ENCODE measurements around the gene FGFR3. TPM values are rescaled to one million over a fixed set of nuclear protein-coding genes. Genes with fewer than 3 reads are reported as not detected.

FGFR3 gene
- total and polyA plus RNA-seq, 4 experiments from 2014 or later = 0.53 to 0.67 TPM; not detected in 2

GRCh38 chr4:1766106-1767060 is 26.7 kb upstream of the FGFR3 start:
- no peaks in the 10 kb centered on the region for H3K36me3 ChIP-seq (ENCODE audit: insufficient read depth, low read length)
- H3K4me1 Mint-ChIP-seq = peaks cover 0 to 4% (median 0%) of the 10 kb centered on the region in 4 donors
- H3K4me3 Mint-ChIP-seq = peak overlapping the region in 1 of 8 donors; percentile 21
- intact Hi-C loops (cut with micrococcal nuclease) = no loop called here
- H3K9me3 ChIP-seq (ENCODE audit: control insufficient read depth in 1 of 2, low read length in 2 of 2) = no peaks in the 10 kb centered on the region
- no peaks in the 10 kb centered on the region for H3K36me3 Mint-ChIP-seq
- H3K4me3 ChIP-seq (ENCODE audit: low read length in 2 of 2) = no peak overlapping the region
- H3K27ac ChIP-seq (ENCODE audit: low read depth, low read length) = no peak overlapping the region
- peaks cover 4% of the 10 kb centered on the region for H3K27me3 ChIP-seq (ENCODE audit: insufficient read depth, low read length)
- ChIA-PET POLR2A (ENCODE audit: partially characterized antibody) (no interaction called here), CTCF (ENCODE audit: partially characterized antibody) (no interaction called here)
- no peaks in the 10 kb centered on the region for H3K4me1 ChIP-seq (ENCODE audit: insufficient read depth, low read length)
- no peak for DNase-seq
- H3K27ac Mint-ChIP-seq = no peak overlapping the region
- H3K9me3 Mint-ChIP-seq = no peaks in the 10 kb centered on the region
- peaks cover 6 to 10% of the 10 kb centered on the region in 2 donors for H3K27me3 Mint-ChIP-seq

DNA sequence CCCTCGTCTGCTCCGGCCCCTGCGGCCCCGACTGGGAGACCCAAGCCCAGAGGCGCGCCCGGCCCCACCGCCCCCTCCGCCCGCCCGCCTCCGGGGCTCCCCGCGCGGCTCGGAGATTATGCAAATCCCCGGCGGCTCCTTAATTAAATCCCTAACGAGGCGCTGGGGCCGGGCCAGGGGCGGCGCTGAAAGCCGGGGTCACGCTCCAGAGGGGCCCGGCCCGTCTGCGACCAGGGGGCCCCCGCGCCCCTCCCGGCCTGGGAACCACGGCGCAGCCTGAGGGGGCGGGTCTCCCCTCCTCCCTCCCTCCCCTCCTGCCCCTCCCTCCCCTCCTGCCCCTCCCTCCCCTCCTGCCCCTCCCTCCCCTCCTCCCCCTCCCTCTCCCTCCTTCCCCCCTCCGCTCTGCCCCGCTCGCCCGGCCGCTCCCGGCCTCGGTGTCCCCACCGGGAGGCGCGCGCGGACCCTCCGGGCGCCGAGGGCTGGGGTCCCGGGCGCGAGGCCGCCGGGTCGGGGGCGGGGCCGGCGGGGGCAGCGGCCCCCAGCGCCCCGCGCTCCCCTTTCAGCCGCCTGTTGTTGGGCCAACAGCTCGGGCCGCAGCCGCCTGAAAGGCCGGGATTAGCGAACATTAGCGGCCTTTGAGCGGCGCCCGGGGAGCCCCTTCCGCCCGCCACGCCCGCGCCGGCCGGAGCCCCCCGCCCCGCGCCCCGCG is 25.9 kb upstream of the FGFR3 start:
- no peaks in the 10 kb centered on the region for H3K9me3 ChIP-seq (ENCODE audit: control insufficient read depth in 1 of 2, low read length in 2 of 2)
- H3K36me3 ChIP-seq (ENCODE audit: insufficient read depth, low read length) = no peaks in the 10 kb centered on the region
- ChIA-PET POLR2A (ENCODE audit: partially characterized antibody) (no interaction called here), CTCF (ENCODE audit: partially characterized antibody) (no interaction called here)
- intact Hi-C loops (cut with micrococcal nuclease) = no loop called here
- H3K4me1 ChIP-seq (ENCODE audit: insufficient read depth, low read length) = no peaks in the 10 kb centered on the region
- H3K4me3 Mint-ChIP-seq = no peak overlapping the region
- H3K27ac ChIP-seq (ENCODE audit: low read depth, low read length) = no peak overlapping the region
- peaks cover 6 to 10% of the 10 kb centered on the region in 2 donors for H3K27me3 Mint-ChIP-seq
- no peak overlapping the region for H3K4me3 ChIP-seq (ENCODE audit: low read length in 2 of 2)
- no peaks in the 10 kb centered on the region for H3K9me3 Mint-ChIP-seq
- peaks cover 4% of the 10 kb centered on the region for H3K27me3 ChIP-seq (ENCODE audit: insufficient read depth, low read length)
- no peak overlapping the region for H3K27ac Mint-ChIP-seq
- H3K36me3 Mint-ChIP-seq = no peaks in the 10 kb centered on the region
- peaks cover 0 to 4% (median under 1%) of the 10 kb centered on the region in 4 donors for H3K4me1 Mint-ChIP-seq
- no peak for DNase-seq

DNA sequence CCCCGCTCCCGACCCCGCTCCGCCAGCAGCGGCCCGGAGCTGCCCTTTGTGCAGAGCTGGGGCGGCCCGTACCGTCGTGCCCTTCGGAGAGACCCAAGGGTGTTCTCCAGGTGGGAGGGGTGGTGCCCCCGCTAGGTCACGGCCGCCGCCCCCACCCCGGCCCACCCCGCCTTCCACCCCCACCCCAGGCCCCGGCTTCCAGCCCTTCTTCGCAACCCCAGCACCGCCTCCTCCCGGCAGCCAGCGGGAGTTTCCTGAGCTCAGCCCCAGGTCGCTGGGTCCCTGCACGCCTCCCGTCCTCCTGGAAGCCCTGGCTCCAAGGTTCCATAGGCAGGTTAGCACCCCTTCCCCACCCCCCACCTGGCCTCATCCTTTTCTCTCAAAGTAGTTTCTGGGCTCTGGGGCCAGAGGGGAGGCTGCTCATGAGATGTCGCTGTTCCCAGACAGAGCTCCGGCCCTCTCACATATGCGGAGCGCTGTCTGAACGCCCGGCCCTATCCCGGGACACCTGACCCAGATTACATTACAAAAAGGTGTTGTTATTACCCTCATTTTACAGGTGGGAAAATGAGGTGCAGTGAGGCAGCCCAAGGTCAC is 25.2 kb upstream of the FGFR3 start:
- Histone ChIP-seq H3K36me3 (ENCODE audit: insufficient read depth, low read length) (no peaks in the 10 kb centered on the region), H3K4me3 (ENCODE audit: low read length in 2 of 2) (no peak overlapping the region), H3K9me3 (ENCODE audit: control insufficient read depth in 1 of 2, low read length in 2 of 2) (no peaks in the 10 kb centered on the region), H3K27me3 (ENCODE audit: insufficient read depth, low read length) (peaks cover 4% of the 10 kb centered on the region), H3K27ac (ENCODE audit: low read depth, low read length) (no peak overlapping the region), H3K4me1 (ENCODE audit: insufficient read depth, low read length) (no peaks in the 10 kb centered on the region)
- ChIA-PET POLR2A (ENCODE audit: partially characterized antibody) (no interaction called here), CTCF (ENCODE audit: partially characterized antibody) (no interaction called here)
- DNase-seq = no peak
- peaks cover 6 to 8% of the 10 kb centered on the region in 2 donors for H3K27me3 Mint-ChIP-seq
- intact Hi-C loops (cut with micrococcal nuclease) = no loop called here
- peaks cover 0 to 4% (median under 1%) of the 10 kb centered on the region in 4 donors for H3K4me1 Mint-ChIP-seq
- H3K27ac Mint-ChIP-seq = no peak overlapping the region
- no peaks in the 10 kb centered on the region for H3K9me3 Mint-ChIP-seq
- H3K36me3 Mint-ChIP-seq = no peaks in the 10 kb centered on the region
- peak overlapping the region in 6 of 8 donors; percentile 40 to 81 (median 66) for H3K4me3 Mint-ChIP-seq

- Mint-ChIP-seq H3K36me3 (no peaks in the 10 kb centered on the region), H3K4me1 (peaks cover 0 to 4% (median under 1%) of the 10 kb centered on the region in 4 donors), H3K4me3 (peak overlapping the region; percentile 40 to 87 (median 66)), H3K27me3 (peaks cover 6 to 8% of the 10 kb centered on the region in 2 donors), H3K27ac (peak overlapping the region in 1 of 7 donors; percentile 73), H3K9me3 (no peaks in the 10 kb centered on the region)
- Histone ChIP-seq H3K36me3 (ENCODE audit: insufficient read depth, low read length) (no peaks in the 10 kb centered on the region), H3K27me3 (ENCODE audit: insufficient read depth, low read length) (peaks cover 4% of the 10 kb centered on the region), H3K27ac (ENCODE audit: low read depth, low read length) (no peak overlapping the region), H3K9me3 (ENCODE audit: control insufficient read depth in 1 of 2, low read length in 2 of 2) (no peaks in the 10 kb centered on the region), H3K4me1 (ENCODE audit: insufficient read depth, low read length) (no peaks in the 10 kb centered on the region), H3K4me3 (ENCODE audit: low read length in 2 of 2) (no peak overlapping the region)
- CTCF ChIA-PET (ENCODE audit: partially characterized antibody) = no interaction called here
- intact Hi-C loops (cut with micrococcal nuclease) = no loop called here
- POLR2A ChIA-PET (ENCODE audit: partially characterized antibody) = no interaction called here
- no peak for DNase-seq
Observed at GRCh38 chr4:1768367-1769034, 24.6 kb upstream of the FGFR3 start.

GRCh38 chr4:1769692-1770091 is 23.4 kb upstream of the FGFR3 start:
- H3K27ac ChIP-seq (ENCODE audit: low read depth, low read length) = no peak overlapping the region
- Mint-ChIP-seq H3K27ac (no peak overlapping the region), H3K9me3 (no peaks in the 10 kb centered on the region), H3K4me3 (no peak overlapping the region), H3K4me1 (peaks cover 0 to 4% (median under 1%) of the 10 kb centered on the region in 4 donors), H3K36me3 (no peaks in the 10 kb centered on the region), H3K27me3 (peaks cover 2 to 11% of the 10 kb centered on the region in 2 donors)
- ChIA-PET POLR2A (ENCODE audit: partially characterized antibody) (no interaction called here), CTCF (ENCODE audit: partially characterized antibody) (no interaction called here)
- peaks cover 4% of the 10 kb centered on the region for H3K27me3 ChIP-seq (ENCODE audit: insufficient read depth, low read length)
- DNase-seq = no peak
- intact Hi-C loops (cut with micrococcal nuclease) = no loop called here
- H3K4me1 ChIP-seq (ENCODE audit: insufficient read depth, low read length) = no peaks in the 10 kb centered on the region
- H3K36me3 ChIP-seq (ENCODE audit: insufficient read depth, low read length) = no peaks in the 10 kb centered on the region
- H3K4me3 ChIP-seq (ENCODE audit: low read length in 2 of 2) = no peak overlapping the region
- no peaks in the 10 kb centered on the region for H3K9me3 ChIP-seq (ENCODE audit: control insufficient read depth in 1 of 2, low read length in 2 of 2)

DNA sequence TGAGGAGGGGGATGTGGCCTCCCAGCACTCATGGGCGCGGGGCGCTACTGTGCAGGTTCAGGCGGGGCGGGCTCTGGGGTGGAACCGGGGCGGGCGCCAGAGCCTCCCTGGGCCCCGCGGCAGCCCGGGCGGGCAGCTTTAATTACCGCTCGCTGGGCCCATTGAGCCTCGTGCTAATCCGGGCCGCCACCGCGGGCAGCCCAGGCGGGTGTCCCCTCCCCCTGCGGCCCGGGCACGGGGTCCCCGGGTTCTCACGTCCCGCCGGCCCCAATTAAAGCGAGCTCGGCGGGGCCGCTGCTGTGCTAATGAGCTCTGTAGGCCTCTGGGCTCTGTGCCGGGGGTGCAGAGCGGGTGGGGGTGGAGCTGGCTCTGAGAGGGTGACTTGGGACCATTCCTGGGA is 22.8 kb upstream of the FGFR3 start:
- DNase-seq = no peak
- Mint-ChIP-seq H3K4me3 (no peak overlapping the region), H3K27ac (no peak overlapping the region), H3K4me1 (peaks cover 0 to 4% (median under 1%) of the 10 kb centered on the region in 4 donors), H3K36me3 (no peaks in the 10 kb centered on the region), H3K27me3 (peaks cover 2 to 11% of the 10 kb centered on the region in 2 donors), H3K9me3 (no peaks in the 10 kb centered on the region)
- Histone ChIP-seq H3K9me3 (ENCODE audit: control insufficient read depth in 1 of 2, low read length in 2 of 2) (no peaks in the 10 kb centered on the region), H3K4me1 (ENCODE audit: insufficient read depth, low read length) (no peaks in the 10 kb centered on the region), H3K36me3 (ENCODE audit: insufficient read depth, low read length) (no peaks in the 10 kb centered on the region), H3K27me3 (ENCODE audit: insufficient read depth, low read length) (peaks cover 4% of the 10 kb centered on the region), H3K4me3 (ENCODE audit: low read length in 2 of 2) (no peak overlapping the region), H3K27ac (ENCODE audit: low read depth, low read length) (no peak overlapping the region)
- intact Hi-C loops (cut with micrococcal nuclease) = no loop called here
- ChIA-PET CTCF (ENCODE audit: partially characterized antibody) (no interaction called here), POLR2A (ENCODE audit: partially characterized antibody) (no interaction called here)

DNA sequence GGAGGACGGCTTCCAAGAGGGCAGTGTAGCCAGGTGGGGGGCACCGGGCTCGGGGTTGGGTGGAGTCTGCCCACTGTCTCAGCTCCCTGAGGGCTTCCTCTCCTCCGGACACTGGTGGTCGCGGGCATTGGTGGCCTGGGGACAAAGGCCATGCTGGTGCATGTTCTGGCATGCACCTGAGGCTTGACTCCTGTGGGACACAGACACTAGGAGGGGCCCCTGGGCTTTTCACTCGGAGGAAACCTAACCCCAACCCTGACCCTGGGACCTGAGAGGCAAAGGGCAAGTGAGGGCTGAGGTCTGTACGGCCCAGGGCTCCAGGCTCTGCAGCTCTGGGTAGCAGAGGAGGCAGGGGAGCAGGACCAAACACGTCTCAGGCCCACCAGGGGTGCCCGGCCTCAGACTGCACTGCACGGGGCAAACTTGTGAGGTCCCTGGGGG is 22.3 kb upstream of the FGFR3 start:
- no peaks in the 10 kb centered on the region for H3K9me3 Mint-ChIP-seq
- Histone ChIP-seq H3K27ac (ENCODE audit: low read depth, low read length) (no peak overlapping the region), H3K27me3 (ENCODE audit: insufficient read depth, low read length) (peaks cover 4% of the 10 kb centered on the region), H3K4me1 (ENCODE audit: insufficient read depth, low read length) (no peaks in the 10 kb centered on the region), H3K9me3 (ENCODE audit: control insufficient read depth in 1 of 2, low read length in 2 of 2) (no peaks in the 10 kb centered on the region), H3K4me3 (ENCODE audit: low read length in 2 of 2) (no peak overlapping the region), H3K36me3 (ENCODE audit: insufficient read depth, low read length) (no peaks in the 10 kb centered on the region)
- no peak overlapping the region for H3K27ac Mint-ChIP-seq
- intact Hi-C loops (cut with micrococcal nuclease) = no loop called here
- no peaks in the 10 kb centered on the region for H3K36me3 Mint-ChIP-seq
- H3K4me1 Mint-ChIP-seq = peaks cover 0 to 4% (median under 1%) of the 10 kb centered on the region in 4 donors
- ChIA-PET CTCF (ENCODE audit: partially characterized antibody) (no interaction called here), POLR2A (ENCODE audit: partially characterized antibody) (no interaction called here)
- no peak for DNase-seq
- H3K4me3 Mint-ChIP-seq = no peak overlapping the region
- peaks cover 2 to 7% of the 10 kb centered on the region in 2 donors for H3K27me3 Mint-ChIP-seq

All from CD4-positive, alpha-beta memory T cell (primary cell).